ENCODE measurements around the gene NPAT. TPM values are rescaled to one million over a fixed set of nuclear protein-coding genes. Genes with fewer than 3 reads are reported as not detected.

NPAT gene
- 10 to 100 TPM; 14.0 to 30.6 (median 14.6) TPM for total RNA-seq

GRCh38 chr11:108222574-108223347 is at the start of gene NPAT, which contains the start of gene ATM:
Gene NPAT (minus strand): TSS chr11:108222638. CDS start chr11:108222536, 102 bp downstream.
Gene ATM (plus strand): TSS chr11:108223067. CDS start chr11:108227625, 4,558 bp downstream.
- Histone ChIP-seq H3K4me3 (peak within 1 kb of the TSS; percentile 70), H3K36me3 (no peaks in the 10 kb centered on the region), H3K27ac (peak within 1 kb of the TSS; percentile 96), H3K27me3 (no peaks in the 10 kb centered on the region), H3K9me3 (no peaks in the 10 kb centered on the region), H3K4me1 (peaks cover 40% of the 10 kb centered on the region)
- WGBS, result under 1% methylated on average over 21 of the region's 70 CpGs
- DNase-seq (ENCODE audit: low spot score in 2 of 2), result peak; percentile 99
- TF ChIP-seq POLR2AphosphoS5 (IDR thresholded peaks at IDR 0.05) (peak; percentile 79 to 92 (median 89)), CTCF (IDR thresholded peaks at IDR 0.05) (peak; percentile 55 to 83), POLR2A (IDR thresholded peaks at IDR 0.05) (peak; percentile 19 to 89), EP300 (IDR thresholded peaks at IDR 0.05) (no peak)

GRCh38 chr11:108269583-108269982 is 47.1 kb upstream of the NPAT start:
- Histone ChIP-seq H3K27ac (no peak overlapping the region), H3K36me3 (peaks cover 51% of the 10 kb centered on the region), H3K4me3 (no peak overlapping the region), H3K9me3 (no peaks in the 10 kb centered on the region), H3K4me1 (no peaks in the 10 kb centered on the region), H3K27me3 (no peaks in the 10 kb centered on the region)
- DNase-seq (ENCODE audit: low spot score in 2 of 2), result no peak
- TF ChIP-seq POLR2AphosphoS5 (IDR thresholded peaks at IDR 0.05), result no peak
- TF ChIP-seq CTCF (IDR thresholded peaks at IDR 0.05), result no peak
- TF ChIP-seq EP300 (IDR thresholded peaks at IDR 0.05), result no peak
- no peak for TF ChIP-seq POLR2A (IDR thresholded peaks at IDR 0.05)
- 88% methylated on average over 3 of the region's 3 CpGs for WGBS

- TF ChIP-seq POLR2AphosphoS5 (IDR thresholded peaks at IDR 0.05), result no peak
- TF ChIP-seq CTCF (IDR thresholded peaks at IDR 0.05), result no peak
- TF ChIP-seq POLR2A (IDR thresholded peaks at IDR 0.05), result no peak
- TF ChIP-seq EP300 (IDR thresholded peaks at IDR 0.05), result no peak
- Histone ChIP-seq H3K4me1 (no peaks in the 10 kb centered on the region), H3K27ac (no peak overlapping the region), H3K9me3 (no peaks in the 10 kb centered on the region), H3K27me3 (no peaks in the 10 kb centered on the region), H3K36me3 (peaks cover 80% of the 10 kb centered on the region), H3K4me3 (no peak overlapping the region)
- WGBS, result 96% methylated on average over 1 of the region's 1 CpG
- no peak for DNase-seq (ENCODE audit: low spot score in 2 of 2)
These were observed 30.7 kb upstream of the NPAT start for GRCh38 chr11:108253176-108253575.

GRCh38 chr11:108246885-108247284 is 24.4 kb upstream of the NPAT start:
- no peak overlapping the region for H3K27ac ChIP-seq
- WGBS, result 91% methylated on average over 2 of the region's 2 CpGs
- H3K4me1 ChIP-seq, result no peaks in the 10 kb centered on the region
- no peak for TF ChIP-seq POLR2A (IDR thresholded peaks at IDR 0.05)
- no peak for TF ChIP-seq EP300 (IDR thresholded peaks at IDR 0.05)
- no peak for TF ChIP-seq CTCF (IDR thresholded peaks at IDR 0.05)
- TF ChIP-seq POLR2AphosphoS5 (IDR thresholded peaks at IDR 0.05), result no peak
- H3K27me3 ChIP-seq, result no peaks in the 10 kb centered on the region
- peaks cover 32% of the 10 kb centered on the region for H3K36me3 ChIP-seq
- no peak for DNase-seq (ENCODE audit: low spot score in 2 of 2)
- H3K9me3 ChIP-seq, result no peaks in the 10 kb centered on the region
- no peak overlapping the region for H3K4me3 ChIP-seq

GRCh38 chr11:108246308-108246707 is 23.9 kb upstream of the NPAT start:
- no peaks in the 10 kb centered on the region for H3K9me3 ChIP-seq
- peaks cover 26% of the 10 kb centered on the region for H3K36me3 ChIP-seq
- TF ChIP-seq POLR2A (IDR thresholded peaks at IDR 0.05) (no peak), CTCF (IDR thresholded peaks at IDR 0.05) (no peak), EP300 (IDR thresholded peaks at IDR 0.05) (no peak), POLR2AphosphoS5 (IDR thresholded peaks at IDR 0.05) (no peak)
- WGBS, result 66% methylated on average over 3 of the region's 3 CpGs
- no peaks in the 10 kb centered on the region for H3K27me3 ChIP-seq
- H3K4me3 ChIP-seq, result no peak overlapping the region
- no peak for DNase-seq (ENCODE audit: low spot score in 2 of 2)
- H3K27ac ChIP-seq, result no peak overlapping the region
- no peaks in the 10 kb centered on the region for H3K4me1 ChIP-seq

Data from suprapubic skin (tissue), 4 donors.